CD4-positive, alpha-beta T cell (primary cell): ENCODE measurements around the gene ZDHHC8. TPM values are rescaled to one million over a fixed set of nuclear protein-coding genes. Genes with fewer than 3 reads are reported as not detected.

Experiments
- ATAC-seq: fragments of 200-7000 bp; cut with Tn5 transposase; one replicate; pipeline ENCODE4 v1.10.0; 2022; ENCODE audit warnings: mild to moderate bottlenecking; ENCODE audit not compliant: poor library complexity
- CTCF ChIA-PET: fragments of 350-600 bp; sonication (Branson Sonifier 250); formaldehyde crosslinking; loops from one replicate; lab custom pipeline; 2021; ENCODE audit warnings: antibody characterized with exemption, inconsistent platforms; lab: Charles Lee
- POLR2A ChIA-PET: fragments of 350-600 bp; sonication (Branson Sonifier 250); formaldehyde crosslinking; loops from one replicate; lab custom pipeline; 2021; ENCODE audit warnings: antibody characterized with exemption, inconsistent platforms; lab: Charles Lee
- DNase-seq, 14 experiments: peaks; one replicate each; pipeline ENCODE4 v3.0.0-alpha.2; 2013 to 2020; ENCODE audit warnings: mixed read lengths in 2 of 14
- H3K27ac ChIP-seq, 2 donors: one replicate each; pipeline versions ENCODE4 v1.5.1 to v1.7.0; 2013; ENCODE audit warnings: low read length in 2 of 2, low read depth in 1 of 2, mild to moderate bottlenecking in 1 of 2
- H3K27me3 ChIP-seq, 2 experiments: 1 replicate in 1 of 2; 2 replicates in 1 of 2; pipeline versions ENCODE4 v1.6.1 to v1.7.0; 2013; ENCODE audit warnings: low read length in 2 of 2, control low read depth in 1 of 2, mild to moderate bottlenecking in 1 of 2, moderate library complexity in 1 of 2; ENCODE audit not compliant: insufficient read depth in 2 of 2, control insufficient read depth in 1 of 2
- H3K36me3 ChIP-seq: one replicate; pipeline ENCODE4 v1.6.1; 2013; ENCODE audit warnings: low read length, control low read depth; ENCODE audit not compliant: insufficient read depth
- H3K4me1 ChIP-seq: one replicate; pipeline ENCODE4 v1.6.1; 2013; ENCODE audit warnings: low read length, control low read depth; ENCODE audit not compliant: insufficient read depth
- H3K4me3 ChIP-seq: one replicate; pipeline ENCODE4 v1.5.1; 2013; ENCODE audit warnings: mild to moderate bottlenecking, low read length, moderate library complexity
- H3K9me3 ChIP-seq, 2 experiments: 1 replicate in 1 of 2; 2 replicates in 1 of 2; pipeline versions ENCODE4 v1.6.1 to v1.7.0; 2013; ENCODE audit warnings: low read length in 2 of 2, mild to moderate bottlenecking in 2 of 2, control low read depth in 1 of 2, moderate library complexity in 1 of 2; ENCODE audit not compliant: control insufficient read depth in 1 of 2, insufficient read depth in 1 of 2
- H3K27ac Mint-ChIP-seq: one replicate; pipeline ENCODE4 v1.8.0; 2020; ENCODE audit warnings: mixed read lengths
- H3K27me3 Mint-ChIP-seq: one replicate; pipeline ENCODE4 v1.8.0; 2021; ENCODE audit warnings: mixed read lengths
- H3K36me3 Mint-ChIP-seq: one replicate; pipeline ENCODE4 v1.8.0; 2021; ENCODE audit warnings: low read depth, mixed read lengths
- H3K4me1 Mint-ChIP-seq: one replicate; pipeline ENCODE4 v1.8.0; 2021; ENCODE audit warnings: low read depth, mixed read lengths
- H3K4me3 Mint-ChIP-seq: one replicate; pipeline ENCODE4 v1.8.0; 2020; ENCODE audit warnings: mild to moderate bottlenecking, mixed read lengths
- H3K9me3 Mint-ChIP-seq: one replicate; pipeline ENCODE4 v1.8.0; 2020; ENCODE audit warnings: mixed read lengths
- CTCF ChIP-seq: fragments of 200-600 bp; IDR thresholded peaks from one replicate; pipeline ENCODE4 v1.8.0; 2022; ENCODE audit warnings: antibody characterized with exemption, mild to moderate bottlenecking
- intact Hi-C, 2 experiments: fragments of 100-400 bp; cut with DNase I in 1 of 2; cut with micrococcal nuclease in 1 of 2; formaldehyde crosslinking; loops; one replicate each; pipeline versions ENCODE4 v1.15.1 to v1.9.0; 2023 to 2025; cut with DNase I, micrococcal nuclease
- total RNA-seq, 174 experiments: library from RNA in 2 of 174; stranded (reverse) in 2 of 174; gene quantifications; one replicate each; pipeline ENCODE4 v1.2.3 and lab custom pipeline; 2021 to 2026

ZDHHC8 gene
- total RNA-seq, 2 experiments from 2014 or later: 44.9 to 49.3 TPM

GRCh38 chr22:20181194-20181883 lies 49.7 kb downstream of the ZDHHC8 start:
- no peak overlapping the region for H3K27ac ChIP-seq
- intact Hi-C loops: loop anchor here in 1 of 2 experiments (5.0 kb wide), 1 partner anchor 36 kb away; no protein-coding TSS in a partner anchor
- no peaks in the 10 kb centered on the region for H3K4me1 ChIP-seq
- H3K36me3 ChIP-seq: no peaks in the 10 kb centered on the region
- no peak for TF ChIP-seq CTCF
- no peaks in the 10 kb centered on the region for H3K4me1 Mint-ChIP-seq
- DNase-seq (no peak), ATAC-seq (no peak)
- H3K27me3 ChIP-seq: no peaks in the 10 kb centered on the region
- CTCF ChIA-PET: no interaction called here
- H3K9me3 Mint-ChIP-seq: no peaks in the 10 kb centered on the region
- H3K27me3 Mint-ChIP-seq: no peaks in the 10 kb centered on the region
- no peaks in the 10 kb centered on the region for H3K9me3 ChIP-seq
- H3K4me3 Mint-ChIP-seq: no peak overlapping the region
- POLR2A ChIA-PET: no interaction called here
- no peak overlapping the region for H3K27ac Mint-ChIP-seq
- H3K36me3 Mint-ChIP-seq: no peaks in the 10 kb centered on the region
- H3K4me3 ChIP-seq: no peak overlapping the region

DNA sequence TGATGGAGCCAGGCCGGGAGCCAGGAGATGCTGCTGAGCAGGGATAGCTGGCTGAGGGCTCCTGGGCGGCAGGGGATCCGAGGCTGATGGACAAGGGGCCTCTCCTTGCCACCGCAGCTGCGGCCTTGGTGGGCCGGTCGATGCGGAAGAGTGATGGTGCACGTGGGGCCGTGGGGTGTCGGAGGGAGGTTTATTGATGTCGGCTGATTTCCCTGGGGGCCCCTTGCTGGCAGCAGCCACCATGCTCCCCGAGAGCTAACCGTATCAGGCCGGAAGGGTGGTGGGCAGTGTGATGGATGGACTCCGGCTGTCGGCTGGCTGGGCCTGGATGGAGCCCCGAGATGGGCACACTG lies 50.3 kb downstream of the ZDHHC8 start:
- intact Hi-C loops: loop anchor here in 1 of 2 experiments (5.0 kb wide), 1 partner anchor 35 kb away; no protein-coding TSS in a partner anchor
- Mint-ChIP-seq H3K27ac (no peak overlapping the region), H3K27me3 (no peaks in the 10 kb centered on the region), H3K4me1 (no peaks in the 10 kb centered on the region), H3K9me3 (no peaks in the 10 kb centered on the region), H3K4me3 (no peak overlapping the region), H3K36me3 (no peaks in the 10 kb centered on the region)
- ChIA-PET POLR2A (no interaction called here), CTCF (no interaction called here)
- no peak for ATAC-seq
- Histone ChIP-seq H3K9me3 (no peaks in the 10 kb centered on the region), H3K27ac (no peak overlapping the region), H3K27me3 (no peaks in the 10 kb centered on the region), H3K36me3 (no peaks in the 10 kb centered on the region), H3K4me1 (no peaks in the 10 kb centered on the region), H3K4me3 (no peak overlapping the region)
- no peak for DNase-seq
- no peak for TF ChIP-seq CTCF

DNA sequence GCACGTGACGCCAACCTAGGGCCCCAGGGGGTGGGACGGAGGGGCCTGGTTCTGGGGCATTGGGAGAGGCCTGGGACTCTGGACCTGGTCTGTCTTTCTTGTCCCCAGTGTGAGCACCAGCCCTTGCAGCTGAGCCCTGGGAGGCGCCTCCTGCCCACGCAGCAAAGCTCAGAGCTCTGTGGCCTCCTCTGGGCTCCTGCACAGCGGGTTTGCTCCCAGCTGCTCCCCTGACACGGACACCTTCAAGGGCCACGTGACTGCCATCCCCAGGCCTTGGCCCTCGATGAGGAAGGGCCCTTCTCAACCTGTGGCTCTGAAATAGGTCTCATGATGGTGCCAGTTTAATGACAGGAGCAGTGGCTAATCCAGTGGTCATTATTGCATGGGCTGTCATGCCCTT lies 50.8 kb downstream of the ZDHHC8 start:
- H3K27me3 Mint-ChIP-seq: no peaks in the 10 kb centered on the region
- ChIA-PET POLR2A (no interaction called here), CTCF (no interaction called here)
- Histone ChIP-seq H3K4me1 (no peaks in the 10 kb centered on the region), H3K27ac (no peak overlapping the region), H3K36me3 (no peaks in the 10 kb centered on the region), H3K9me3 (no peaks in the 10 kb centered on the region), H3K27me3 (no peaks in the 10 kb centered on the region), H3K4me3 (no peak overlapping the region)
- H3K4me3 Mint-ChIP-seq: no peak overlapping the region
- no peak overlapping the region for H3K27ac Mint-ChIP-seq
- intact Hi-C loops: loop anchor here in 1 of 2 experiments (5.0 kb wide), 1 partner anchor 35 kb away; no protein-coding TSS in a partner anchor
- H3K9me3 Mint-ChIP-seq: no peaks in the 10 kb centered on the region
- ATAC-seq (no peak), DNase-seq (no peak)
- no peaks in the 10 kb centered on the region for H3K36me3 Mint-ChIP-seq
- no peaks in the 10 kb centered on the region for H3K4me1 Mint-ChIP-seq
- TF ChIP-seq CTCF: no peak
